Stromal cell of bone marrow (primary cell): ENCODE results near the gene NDNF.

Experiments used
- DNase-seq: peaks from one replicate; pipeline ENCODE4 v3.0.0-alpha.2; 2012; ENCODE audit warnings: low read depth

Gene NDNF

GRCh38 chr4:121014544-121014943 lies 57.8 kb downstream of the NDNF start:
- DNase-seq: no peak

DNA sequence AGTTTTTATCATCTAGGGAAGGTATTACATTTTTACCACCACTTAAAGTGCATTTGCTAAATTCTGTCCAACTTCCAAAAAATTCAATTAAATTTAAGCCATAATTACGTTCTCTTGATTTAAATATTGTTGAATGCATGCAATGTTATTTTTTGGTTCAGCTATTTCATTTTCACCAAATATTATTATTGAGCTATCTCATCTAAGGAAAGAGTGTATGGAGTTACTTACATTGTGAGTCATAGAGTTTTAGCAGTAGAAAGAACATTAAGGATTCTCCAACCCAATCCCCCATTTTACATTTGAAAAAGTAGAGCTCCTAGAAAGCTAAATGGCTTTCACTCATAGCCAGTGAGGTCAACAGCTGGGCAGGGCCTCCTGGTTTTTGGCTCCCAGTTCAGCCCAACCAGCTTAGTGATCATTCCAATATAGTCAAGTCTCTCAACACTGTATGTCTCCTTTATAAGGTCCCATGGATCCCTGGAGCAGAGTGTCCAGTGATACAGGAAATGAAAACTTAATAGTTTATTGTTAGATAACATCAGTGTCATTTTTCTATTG lies 60.5 kb downstream of the NDNF start:
- DNase-seq: no peak

- no peak for DNase-seq
These were observed 61.2 kb downstream of the NDNF start for GRCh38 chr4:121011138-121011537.

DNA sequence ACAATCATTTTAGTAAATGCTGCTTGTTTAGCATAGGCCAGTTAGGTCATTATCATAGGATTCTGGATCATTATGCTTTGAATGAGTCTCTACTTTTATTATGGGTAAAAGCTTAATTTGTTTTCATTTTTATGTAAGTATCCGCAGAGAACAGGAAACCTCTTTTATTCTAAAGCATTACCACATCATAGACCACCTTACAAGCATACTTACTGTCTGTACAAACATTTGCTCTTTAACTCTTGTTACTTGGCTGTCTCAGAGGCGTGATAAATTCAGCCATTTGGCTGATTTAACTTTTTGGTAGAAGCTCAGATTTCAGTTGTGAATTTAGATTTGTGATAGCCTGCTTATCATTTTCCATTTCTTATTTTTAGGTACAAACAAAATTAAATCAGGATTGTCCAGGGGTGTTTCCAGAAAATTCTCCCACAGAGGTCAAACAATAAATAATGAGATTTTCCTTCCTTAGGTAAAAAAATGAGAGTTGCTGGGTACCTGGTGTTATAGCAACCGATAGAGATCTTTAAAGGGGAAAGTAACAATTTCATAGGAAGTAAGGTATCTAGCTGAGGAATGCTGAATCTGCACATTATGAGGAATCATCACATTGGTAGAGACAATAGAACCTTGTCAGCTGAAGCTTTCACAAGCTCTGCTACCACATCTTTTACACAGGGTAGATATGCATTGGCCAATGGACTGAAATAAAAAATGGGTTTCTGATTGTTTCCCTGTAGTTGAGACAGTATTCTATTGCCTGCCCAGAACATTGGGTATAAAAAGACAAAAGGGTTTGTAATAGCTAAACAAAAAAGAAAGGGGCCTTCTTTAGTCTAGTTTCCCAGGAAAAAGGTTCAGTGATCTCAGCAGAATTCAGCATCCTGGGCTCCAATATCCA lies 62.5 kb downstream of the NDNF start:
- DNase-seq: no peak

GRCh38 chr4:121007660-121008059 lies 64.7 kb downstream of the NDNF start:
- DNase-seq: no peak

DNA sequence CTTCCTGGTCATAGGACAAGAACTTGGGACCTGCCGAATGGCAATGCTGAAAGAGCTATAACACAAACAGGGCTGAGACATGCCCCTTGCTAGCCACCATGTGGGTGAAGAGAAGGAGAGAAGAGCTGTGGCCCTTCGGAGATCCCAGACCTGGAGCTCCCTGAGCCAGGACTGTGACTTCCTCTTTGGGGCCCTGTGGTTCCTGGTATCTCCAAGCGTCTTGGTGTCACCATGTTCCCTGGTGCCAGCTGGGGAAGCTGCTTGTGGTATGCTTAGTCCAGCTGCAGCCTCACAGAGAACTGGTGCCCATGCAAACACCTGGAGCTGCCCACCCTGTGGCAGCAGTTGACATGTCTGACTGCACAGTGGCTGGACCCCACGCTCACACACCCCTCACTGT lies 68.5 kb downstream of the NDNF start:
- no peak for DNase-seq

DNA sequence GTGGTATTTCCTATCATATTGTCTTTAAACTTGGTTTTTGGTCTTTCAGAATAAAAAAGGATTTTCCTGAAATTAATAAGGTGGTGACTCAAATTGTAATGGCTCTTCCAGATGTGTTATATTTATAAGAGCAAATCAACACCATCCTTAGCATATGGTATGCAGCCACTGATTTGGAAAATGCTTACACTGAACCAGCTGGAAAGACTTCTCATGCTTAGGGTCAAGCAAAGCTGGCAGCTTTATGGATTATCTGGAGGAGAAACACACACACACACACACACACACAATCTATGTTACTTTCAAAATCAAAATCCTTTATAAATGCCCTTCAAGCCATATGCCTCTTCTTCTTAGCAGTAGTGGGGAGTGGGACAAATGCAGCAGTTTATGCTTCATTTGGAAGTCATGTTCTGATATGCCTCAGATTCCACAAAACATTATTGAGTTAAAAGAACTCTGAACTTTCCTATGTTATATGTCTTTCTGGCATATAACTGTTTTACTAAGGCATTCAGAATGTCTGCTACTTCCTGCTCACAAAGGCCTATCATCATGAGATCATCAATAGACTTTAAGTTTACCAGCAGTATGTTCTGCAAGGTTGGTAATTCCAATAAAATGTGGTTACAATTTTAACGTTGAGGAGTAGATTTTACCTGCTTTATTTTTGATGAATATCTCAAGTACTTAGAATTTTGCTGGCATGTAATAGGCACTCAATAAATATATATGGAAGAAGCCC lies 76.9 kb downstream of the NDNF start:
- no peak for DNase-seq

- DNase-seq: no peak
These were observed 77.8 kb downstream of the NDNF start for GRCh38 chr4:120994521-120994920.

GRCh38 chr4:120991885-120992284 lies 80.5 kb downstream of the NDNF start:
- no peak for DNase-seq

DNA sequence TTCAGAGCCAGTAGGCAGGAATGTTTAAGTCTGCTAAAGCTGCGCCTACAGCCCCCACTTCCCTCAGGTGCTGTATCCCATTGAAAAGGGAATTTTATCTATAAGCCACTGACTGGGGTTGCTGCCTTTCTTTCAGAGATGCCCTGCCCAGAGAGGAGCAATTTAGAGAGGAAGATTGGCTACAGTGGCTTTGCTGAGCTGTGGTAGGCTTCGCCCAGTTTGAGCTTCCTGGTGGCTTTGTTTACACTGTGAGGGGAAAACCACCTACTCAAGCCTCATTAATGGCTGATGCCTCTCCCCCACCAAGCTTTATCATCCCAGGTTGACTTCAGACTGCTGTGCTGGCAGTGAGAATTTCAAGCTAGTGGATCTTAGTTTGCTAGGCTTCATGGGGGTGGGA lies 82.1 kb downstream of the NDNF start:
- DNase-seq: no peak
